Measurements from ENCODE around the gene IGSF9B.

IGSF9B gene

GRCh38 chr11:133971881-133972280 is 15.1 kb upstream of the IGSF9B start:
- no peak overlapping the region for H3K4me2 ChIP-seq (ENCODE audit: low read length)

GRCh38 chr11:133969112-133969511 is 12.3 kb upstream of the IGSF9B start:
- TF ChIP-seq CTCF (IDR thresholded peaks at IDR 0.05; ENCODE audit: low read depth, low read length) (no peak), EZH2phosphoT487 (IDR thresholded peaks at IDR 0.05; ENCODE audit: low read depth) (no peak)
- Histone ChIP-seq H3K27me3 (ENCODE audit: low read depth, low read length) (peaks cover 23% of the 10 kb centered on the region; the same call in 1 of the 2 replicates), H3K79me2 (ENCODE audit: low read length) (no peaks in the 10 kb centered on the region), H3K4me1 (ENCODE audit: low read length) (no peaks in the 10 kb centered on the region), H3K4me3 (ENCODE audit: low read length) (no peak overlapping the region), H3K9me3 (ENCODE audit: insufficient read depth, low read length) (no peaks in the 10 kb centered on the region), H3K9ac (ENCODE audit: low read length) (no peak overlapping the region), H3K36me3 (replicated peaks; ENCODE audit: low read depth, low read length) (no peaks in the 10 kb centered on the region), H3K27ac (ENCODE audit: low read length) (no peak overlapping the region), H2AFZ (ENCODE audit: low read depth, low read length) (no peak overlapping the region), H3K4me2 (ENCODE audit: low read length) (no peak overlapping the region), H4K20me1 (ENCODE audit: insufficient read depth, low read length) (no peaks in the 10 kb centered on the region)

More at GRCh38 chr11:133971881-133972280, 15.1 kb upstream of the IGSF9B start:
- Histone ChIP-seq H3K79me2 (ENCODE audit: low read length) (no peaks in the 10 kb centered on the region), H3K4me1 (ENCODE audit: low read length) (peaks cover 12% of the 10 kb centered on the region), H3K9ac (ENCODE audit: low read length) (no peak overlapping the region), H3K9me3 (ENCODE audit: insufficient read depth, low read length) (no peaks in the 10 kb centered on the region), H4K20me1 (ENCODE audit: insufficient read depth, low read length) (0 out of 2 replicates have a peak, but pooled peaks cover 5% of the 10 kb centered on the region), H2AFZ (ENCODE audit: low read depth, low read length) (no peak overlapping the region), H3K27me3 (ENCODE audit: low read depth, low read length) (peaks cover 47% of the 10 kb centered on the region), H3K4me3 (ENCODE audit: low read length) (no peak overlapping the region), H3K27ac (ENCODE audit: low read length) (no peak overlapping the region), H3K36me3 (replicated peaks; ENCODE audit: low read depth, low read length) (no peaks in the 10 kb centered on the region)
- TF ChIP-seq CTCF (IDR thresholded peaks at IDR 0.05; ENCODE audit: low read depth, low read length) (no peak), EZH2phosphoT487 (IDR thresholded peaks at IDR 0.05; ENCODE audit: low read depth) (no peak)

GRCh38 chr11:133968300-133968699 is 11.5 kb upstream of the IGSF9B start:
- no peak overlapping the region for H3K4me3 ChIP-seq (ENCODE audit: low read length)
- H3K36me3 ChIP-seq (replicated peaks; ENCODE audit: low read depth, low read length) = no peaks in the 10 kb centered on the region
- H3K79me2 ChIP-seq (ENCODE audit: low read length) = no peaks in the 10 kb centered on the region
- H3K9ac ChIP-seq (ENCODE audit: low read length) = no peak overlapping the region
- H3K4me1 ChIP-seq (ENCODE audit: low read length) = no peaks in the 10 kb centered on the region
- H4K20me1 ChIP-seq (ENCODE audit: insufficient read depth, low read length) = no peaks in the 10 kb centered on the region
- no peak overlapping the region for H2AFZ ChIP-seq (ENCODE audit: low read depth, low read length)
- TF ChIP-seq EZH2phosphoT487 (IDR thresholded peaks at IDR 0.05; ENCODE audit: low read depth) = no peak
- no peak for TF ChIP-seq CTCF (IDR thresholded peaks at IDR 0.05; ENCODE audit: low read depth, low read length)
- H3K27ac ChIP-seq (ENCODE audit: low read length) = no peak overlapping the region
- H3K4me2 ChIP-seq (ENCODE audit: low read length) = no peak overlapping the region
- H3K27me3 ChIP-seq (ENCODE audit: low read depth, low read length) = peaks cover 17% of the 10 kb centered on the region; the same call in 1 of the 2 replicates
- H3K9me3 ChIP-seq (ENCODE audit: insufficient read depth, low read length) = no peaks in the 10 kb centered on the region

GRCh38 chr11:133967599-133968238 is 11.0 kb upstream of the IGSF9B start:
- Histone ChIP-seq H3K9me3 (ENCODE audit: insufficient read depth, low read length) (no peaks in the 10 kb centered on the region), H3K4me1 (ENCODE audit: low read length) (no peaks in the 10 kb centered on the region), H3K9ac (ENCODE audit: low read length) (no peak overlapping the region), H2AFZ (ENCODE audit: low read depth, low read length) (no peak overlapping the region), H3K27me3 (ENCODE audit: low read depth, low read length) (peaks cover 12% of the 10 kb centered on the region; the same call in 1 of the 2 replicates), H4K20me1 (ENCODE audit: insufficient read depth, low read length) (no peaks in the 10 kb centered on the region), H3K27ac (ENCODE audit: low read length) (no peak overlapping the region), H3K79me2 (ENCODE audit: low read length) (no peaks in the 10 kb centered on the region), H3K4me3 (ENCODE audit: low read length) (no peak overlapping the region), H3K4me2 (ENCODE audit: low read length) (no peak overlapping the region), H3K36me3 (replicated peaks; ENCODE audit: low read depth, low read length) (no peaks in the 10 kb centered on the region)
- TF ChIP-seq CTCF (IDR thresholded peaks at IDR 0.05; ENCODE audit: low read depth, low read length) (no peak), EZH2phosphoT487 (IDR thresholded peaks at IDR 0.05; ENCODE audit: low read depth) (no peak)

Measured in OCI-LY3 (cell line).